HG03039 (cell line): ENCODE measurements around the gene JRKL.

Source experiments
- ATAC-seq: cut with Tn5 transposase; IDR thresholded peaks from one replicate; pipeline ENCODE4 v1.9.1; 2021; ENCODE audit warnings: mild to moderate bottlenecking, moderate library complexity; ENCODE audit not compliant: unreplicated experiment

Gene JRKL

DNA sequence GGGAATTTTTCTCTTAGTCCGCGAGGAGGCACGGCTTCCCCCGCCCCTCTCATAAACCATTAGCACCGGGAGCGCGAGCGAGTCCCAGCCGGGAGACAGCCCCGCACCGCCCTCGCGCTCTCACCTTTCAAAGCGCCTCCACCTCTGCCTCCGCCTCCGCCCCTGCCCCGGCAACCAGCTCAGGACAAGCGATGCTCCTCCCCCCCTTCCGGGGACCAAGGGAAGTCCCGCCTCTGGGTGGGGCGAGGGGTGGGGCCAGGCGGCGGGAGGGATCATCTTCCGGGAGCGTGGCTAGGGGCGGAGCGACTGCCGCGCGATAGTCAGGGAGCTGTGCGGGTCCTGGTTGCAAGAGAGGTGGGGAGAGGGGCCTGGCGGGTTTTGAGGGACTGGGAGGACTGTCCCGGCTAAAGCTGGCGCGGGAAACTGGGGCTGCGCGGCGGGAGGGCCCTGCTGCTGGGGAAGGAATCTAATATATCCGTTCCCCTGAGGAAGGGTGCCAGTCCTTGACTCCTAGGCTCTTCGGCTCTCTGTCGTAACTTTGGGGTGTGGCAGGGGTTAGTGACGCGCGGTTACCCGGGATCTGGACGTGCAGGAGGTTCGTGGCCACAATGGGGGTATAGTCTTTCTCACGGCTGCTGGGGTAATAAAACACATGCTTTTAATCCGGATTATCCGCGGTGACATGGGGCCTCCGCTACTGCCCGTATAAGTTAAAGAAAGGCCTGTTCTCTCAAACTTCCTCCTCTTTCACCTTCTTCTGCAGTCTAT lies at the start of gene JRKL, which contains the start of gene CCDC82:
Gene JRKL (plus strand): TSS at position 294 of the 768 bp plus-strand sequence. CDS start 637 bp downstream, outside the sequence.
Gene CCDC82 (minus strand): TSS at position 193 of the 768 bp plus-strand sequence. CDS start 5,165 bp downstream, outside the sequence.
- ATAC-seq, result peak; percentile 96

DNA sequence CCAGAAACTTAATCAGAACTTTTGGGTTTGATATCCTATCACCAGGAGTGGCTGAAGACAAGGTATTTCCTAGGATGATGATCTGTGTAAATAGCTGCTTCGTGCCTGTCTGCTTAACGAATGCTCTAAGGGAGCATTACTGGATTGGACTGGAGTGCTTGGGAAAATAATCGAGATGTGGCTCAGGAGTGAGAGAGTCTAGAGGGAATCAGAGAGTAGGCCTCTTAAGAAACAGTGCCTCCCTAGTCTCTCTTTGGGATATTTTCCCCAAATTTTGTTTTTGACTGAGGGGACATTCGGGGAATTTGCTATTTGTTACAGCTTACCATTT lies 49.3 kb upstream of the JRKL start:
- no peak for ATAC-seq

GRCh38 chr11:96341211-96342013 lies 48.4 kb upstream of the JRKL start:
- ATAC-seq, result no peak

DNA sequence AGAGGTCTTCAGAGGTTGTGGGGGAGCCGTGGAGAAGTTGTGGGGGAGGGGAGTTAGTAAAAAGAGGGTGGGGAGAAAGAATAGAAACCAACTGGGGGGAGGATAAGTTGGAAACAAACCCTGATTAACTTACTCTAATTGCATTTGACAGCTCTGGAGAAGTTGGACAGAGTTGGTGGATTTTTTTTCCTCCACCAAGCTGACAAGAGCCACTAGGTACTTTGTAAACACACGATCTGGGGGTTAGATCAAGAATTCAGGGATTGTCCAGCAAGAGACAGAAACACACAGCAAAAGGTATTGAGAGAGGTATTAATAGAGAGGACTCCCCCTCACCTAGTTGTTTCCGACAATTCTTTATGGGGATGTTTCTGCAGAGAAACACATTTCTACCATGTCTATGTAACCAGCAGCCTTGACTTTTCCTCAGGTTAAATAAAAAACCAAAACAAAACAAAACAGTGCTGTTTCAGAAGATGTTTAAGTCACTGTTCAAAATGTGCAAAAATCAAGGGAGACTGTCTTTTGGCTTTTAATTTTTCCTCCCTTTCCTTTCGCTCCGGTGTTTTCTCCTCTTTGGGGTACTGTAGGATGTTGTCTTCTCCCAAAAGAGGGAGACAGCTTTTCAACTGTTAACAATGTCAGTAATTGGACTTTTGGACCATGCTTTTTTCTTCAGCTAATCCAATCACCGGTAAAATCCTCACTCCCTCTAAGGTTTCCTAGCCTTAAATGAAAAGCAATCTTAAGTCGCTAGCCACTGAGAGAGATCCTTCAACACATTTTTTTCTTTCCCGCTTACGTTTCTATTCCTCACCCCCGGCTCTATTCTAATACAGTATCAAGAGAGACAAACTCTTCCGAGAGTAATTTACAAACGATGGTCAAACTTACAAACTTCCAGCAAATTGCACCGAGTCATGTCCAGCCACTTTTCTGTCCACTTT lies 47.5 kb upstream of the JRKL start:
- no peak for ATAC-seq

GRCh38 chr11:96342961-96343711 lies 46.7 kb upstream of the JRKL start, which contains the start of gene MAML2:
TSS of gene MAML2 (minus strand) at chr11:96343195. CDS start at chr11:96341895, 1,300 bp downstream.
- ATAC-seq, result peak; percentile 86

GRCh38 chr11:96356848-96357247 lies 33.0 kb upstream of the JRKL start:
- no peak for ATAC-seq

- no peak for ATAC-seq
Measured at GRCh38 chr11:96357794-96358193, 32.0 kb upstream of the JRKL start.

DNA sequence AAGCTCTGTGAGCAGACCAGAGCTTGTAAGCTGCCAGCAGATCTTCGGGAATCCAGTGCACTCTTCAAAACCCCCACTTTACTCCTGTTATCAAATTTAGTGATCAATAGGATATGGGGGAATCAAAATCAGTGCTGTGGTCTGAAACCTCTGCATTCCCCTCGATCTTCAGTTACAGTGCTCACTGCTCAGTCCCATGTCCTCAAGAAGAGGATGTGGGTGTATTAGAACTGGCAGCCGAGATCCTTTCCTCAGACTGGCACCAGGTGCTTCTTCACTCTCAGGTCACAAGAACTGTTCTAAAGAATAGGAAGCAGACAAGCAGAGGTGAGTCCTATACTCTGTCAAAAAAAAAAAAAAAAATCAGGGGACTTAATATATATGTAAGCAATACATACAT lies 31.5 kb upstream of the JRKL start:
- ATAC-seq, result no peak

- no peak for ATAC-seq
Measured at GRCh38 chr11:96361778-96362177, 28.0 kb upstream of the JRKL start.

DNA sequence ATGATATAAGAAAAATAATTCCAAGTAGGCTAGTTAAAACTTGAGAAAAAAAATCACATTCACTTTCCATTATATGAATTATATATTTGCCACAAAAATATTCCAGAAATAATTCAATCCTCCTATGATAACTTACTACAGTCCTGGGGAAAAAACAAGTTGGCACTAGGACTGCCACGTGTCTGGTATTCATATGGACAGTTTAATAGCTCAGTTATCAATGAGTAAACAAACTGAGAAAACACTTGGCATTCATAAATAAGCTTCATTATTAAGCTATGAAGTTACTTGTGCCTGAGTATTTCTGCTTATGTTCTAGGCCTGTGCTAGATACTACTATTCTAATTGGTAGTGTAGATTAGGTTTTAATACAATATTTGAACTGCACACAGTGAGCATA lies 24.3 kb upstream of the JRKL start:
- no peak for ATAC-seq

- no peak for ATAC-seq
Measured at GRCh38 chr11:96366024-96366423, 23.8 kb upstream of the JRKL start.

DNA sequence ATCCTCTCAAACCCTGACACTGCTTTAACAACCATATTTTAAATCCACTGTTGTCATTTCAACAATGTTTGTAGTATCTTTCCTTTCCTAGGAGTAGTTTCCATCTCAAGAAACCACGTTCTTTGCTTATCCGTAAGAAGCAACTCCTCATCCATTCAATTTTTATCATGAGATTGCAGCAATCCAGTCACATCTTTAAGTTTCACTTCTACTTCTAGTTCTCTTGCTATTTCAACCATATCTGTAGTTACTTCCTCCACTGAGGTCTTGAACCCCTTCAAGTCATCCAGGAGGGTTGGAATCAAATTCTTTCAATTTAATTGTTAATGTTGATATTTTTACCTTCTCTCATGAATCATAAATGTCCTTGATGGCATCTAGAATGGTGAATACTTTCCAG lies 22.5 kb upstream of the JRKL start:
- no peak for ATAC-seq

GRCh38 chr11:96373826-96374225 lies 16.0 kb upstream of the JRKL start:
- ATAC-seq, result no peak

DNA sequence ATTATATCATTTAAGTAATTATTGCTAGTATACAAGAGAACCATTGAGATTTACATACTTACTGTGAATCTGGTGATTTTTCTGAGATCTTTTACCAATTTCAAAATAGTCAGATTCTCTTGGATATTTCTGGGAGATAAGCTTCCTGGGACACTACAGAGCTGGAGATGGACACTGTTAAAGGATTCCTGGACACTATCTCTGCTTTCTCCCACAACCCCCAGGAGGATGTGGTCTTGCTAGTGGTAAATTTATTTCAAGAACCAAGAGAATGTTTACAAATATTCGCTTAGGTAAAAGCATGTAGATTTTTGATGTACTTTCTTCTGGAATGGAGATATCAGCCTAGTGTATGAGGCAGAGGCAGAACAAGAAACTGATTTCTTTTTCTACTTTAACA lies 13.0 kb upstream of the JRKL start:
- ATAC-seq, result no peak

- no peak for ATAC-seq
Measured at GRCh38 chr11:96384156-96384555, 5.7 kb upstream of the JRKL start.

DNA sequence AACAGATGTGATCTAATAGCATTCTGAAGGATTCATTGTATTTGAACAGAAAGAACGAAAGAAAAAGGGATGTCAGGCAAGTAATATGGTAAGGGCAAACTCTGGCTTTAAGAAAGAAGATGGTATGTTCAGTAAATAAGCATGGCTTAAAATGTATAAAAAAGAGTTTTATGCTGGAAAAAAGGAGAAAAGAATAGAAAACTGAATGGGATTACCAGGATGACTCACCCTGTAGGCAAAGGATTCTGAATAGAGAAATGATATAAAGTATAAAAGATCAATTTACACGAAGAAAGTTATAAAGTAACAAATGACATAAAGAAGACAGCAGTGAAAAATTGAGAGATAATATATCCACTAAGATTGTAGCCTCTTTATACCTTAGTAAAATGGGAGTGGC lies 4.6 kb upstream of the JRKL start:
- no peak for ATAC-seq

GRCh38 chr11:96388891-96389719 lies 708 bp upstream of the JRKL start:
- ATAC-seq, result peak; percentile 36

DNA sequence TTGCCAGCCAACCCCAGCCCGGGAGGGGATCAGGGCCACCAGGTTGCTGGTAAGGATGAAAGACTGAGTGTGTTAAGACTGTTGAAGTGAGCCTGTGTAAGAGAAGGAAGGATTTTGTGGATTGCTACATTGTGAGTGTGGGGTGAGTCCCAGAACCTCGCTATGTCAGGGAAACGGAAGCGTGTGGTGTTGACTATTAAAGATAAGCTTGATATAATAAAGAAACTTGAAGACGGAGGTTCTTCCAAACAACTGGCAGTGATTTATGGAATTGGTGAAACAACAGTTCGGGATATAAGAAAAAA lies 627 bp downstream of the JRKL start:
- ATAC-seq, result no peak

- no peak for ATAC-seq
Measured at GRCh38 chr11:96391698-96392307, 2.0 kb downstream of the JRKL start.
